HG03159 (cell line): ENCODE measurements around the gene CBARP.
"Not testable (repeated sequence)": the region's sequence is repeated elsewhere in the genome, so short reads cannot be mapped to it uniquely, and the experiment has no call there.

ENCODE experiments used
- ATAC-seq: cut with Tn5 transposase; IDR thresholded peaks from one replicate; pipeline ENCODE4 v1.9.1; 2021; ENCODE audit warnings: mild to moderate bottlenecking, moderate library complexity; ENCODE audit not compliant: unreplicated experiment

CBARP gene

DNA sequence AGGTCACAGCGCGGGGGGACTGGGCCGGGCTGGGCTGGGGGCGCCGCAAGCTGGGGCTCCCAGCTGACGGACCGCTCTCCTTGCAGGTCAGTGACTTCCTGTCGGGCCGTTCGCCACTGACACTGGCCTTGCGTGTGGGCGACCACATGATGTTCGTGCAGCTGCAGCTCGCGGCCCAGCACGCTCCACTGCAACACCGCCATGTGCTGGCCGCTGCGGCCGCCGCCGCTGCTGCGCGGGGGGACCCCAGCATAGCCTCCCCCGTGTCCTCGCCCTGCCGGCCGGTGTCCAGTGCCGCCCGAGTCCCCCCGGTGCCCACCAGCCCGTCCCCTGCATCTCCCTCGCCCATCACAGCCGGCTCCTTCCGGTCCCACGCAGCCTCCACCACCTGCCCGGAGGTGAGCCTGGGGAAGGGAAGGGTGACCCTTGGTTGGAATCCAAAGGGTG is 16.3 kb upstream of the CBARP start:
- ATAC-seq: no peak

GRCh38 chr19:1253514-1254080 is 15.8 kb upstream of the CBARP start:
- no peak for ATAC-seq

DNA sequence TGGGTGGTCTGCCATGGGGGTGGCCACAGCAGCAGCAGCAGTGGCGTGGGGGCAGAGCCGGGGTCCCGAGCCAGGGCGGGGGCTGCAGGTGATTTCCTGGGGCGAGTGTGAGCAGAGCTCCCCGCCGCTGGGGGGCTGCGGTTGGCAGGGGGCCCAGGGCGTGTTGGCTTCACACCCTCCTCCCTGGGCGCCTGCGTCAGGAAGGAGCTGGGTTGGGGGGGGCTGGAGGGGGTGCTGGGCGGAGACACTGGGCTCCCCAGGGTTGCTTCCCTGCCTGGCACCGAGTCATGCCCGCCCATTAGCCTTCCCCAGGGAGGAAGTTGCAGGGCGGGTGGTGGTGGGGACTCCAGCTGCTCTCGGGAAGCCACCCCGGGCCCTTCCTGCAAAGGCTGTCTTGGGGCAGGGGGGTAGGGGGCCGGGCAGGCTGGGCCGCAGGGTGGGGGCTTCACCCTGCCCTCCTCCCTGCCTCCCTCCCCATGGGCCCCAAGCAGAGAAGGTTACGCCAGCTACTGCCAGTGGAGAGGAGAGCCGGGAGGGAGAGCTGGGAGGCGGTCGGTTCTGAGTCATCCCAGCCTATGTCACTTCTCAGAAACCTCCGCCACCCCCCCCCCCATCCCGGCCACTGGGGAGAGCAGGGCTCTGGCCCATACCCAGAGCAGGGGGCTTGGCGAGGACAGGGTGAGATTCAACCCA is 15.2 kb upstream of the CBARP start:
- no peak for ATAC-seq

DNA sequence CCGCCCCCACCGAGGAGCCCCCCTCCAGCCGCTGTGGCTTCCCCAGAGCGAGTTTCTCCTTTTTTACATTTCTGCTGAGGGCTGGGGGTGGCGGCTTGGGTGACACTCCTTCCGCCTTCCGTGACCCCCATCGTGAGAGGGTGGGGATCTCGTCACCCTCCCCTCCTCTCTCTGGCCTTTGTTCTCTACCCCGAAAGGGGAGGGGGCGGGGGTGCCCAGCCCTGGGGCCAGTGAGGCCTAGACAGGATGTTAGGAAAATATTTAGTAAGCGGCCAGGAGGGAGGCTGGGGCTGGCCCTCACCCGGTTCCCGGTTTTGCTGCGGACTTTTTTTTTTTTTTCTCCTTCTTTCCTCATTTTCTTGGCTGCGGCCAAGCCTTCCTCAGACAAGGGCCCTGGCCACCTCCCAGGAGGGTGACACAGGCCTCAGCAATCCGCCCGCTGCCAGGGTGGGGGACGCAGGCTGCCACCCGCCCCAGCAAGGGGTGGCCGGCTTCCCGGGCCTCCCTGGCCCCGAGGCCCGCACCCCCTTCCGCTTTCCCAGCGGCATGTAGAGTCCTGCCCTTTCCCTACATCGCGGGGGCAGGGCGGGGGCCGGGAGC is 14.5 kb upstream of the CBARP start:
- ATAC-seq: no peak

DNA sequence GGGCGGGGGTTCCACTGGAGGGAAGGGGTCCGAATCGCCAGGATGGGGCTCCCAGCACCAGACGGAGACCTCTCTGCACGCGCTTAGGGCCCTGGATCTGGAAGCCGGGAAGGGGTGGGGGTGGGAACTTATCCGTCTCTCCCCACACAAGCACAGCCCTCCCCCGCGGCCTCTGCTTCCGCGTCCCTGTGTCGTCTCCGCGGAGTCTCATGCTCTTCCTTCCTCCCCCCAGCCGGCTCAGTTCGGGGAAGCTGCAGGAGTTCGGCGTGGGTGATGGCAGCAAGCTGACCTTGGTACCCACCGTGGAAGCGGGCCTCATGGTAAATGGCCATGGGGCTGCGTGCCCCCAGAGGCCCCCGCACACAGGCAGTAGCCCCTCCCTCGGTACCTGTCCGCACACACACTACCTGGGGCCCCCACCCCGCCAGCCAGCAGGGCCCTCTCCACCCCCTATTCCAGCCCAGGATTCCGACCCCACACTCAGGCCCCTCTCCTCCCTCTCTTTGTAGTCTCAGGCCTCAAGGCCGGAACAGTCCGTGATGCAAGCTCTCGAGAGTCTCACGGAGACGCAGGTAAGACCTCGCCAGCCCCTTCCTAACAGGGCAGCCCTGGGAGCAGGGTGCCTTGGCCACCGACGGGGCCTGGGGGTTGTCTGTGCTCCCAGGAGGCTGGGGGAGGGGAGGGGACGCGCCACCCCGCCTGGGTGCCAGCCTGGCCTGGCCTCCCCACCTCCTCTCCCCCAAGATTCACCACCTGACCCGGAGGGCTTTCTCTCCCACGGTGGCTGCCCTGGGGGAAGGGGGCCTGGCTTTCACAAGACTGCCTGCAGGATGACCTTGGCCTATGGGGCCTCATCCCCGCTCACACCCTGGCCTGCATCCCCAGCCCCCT is 13.8 kb upstream of the CBARP start:
- ATAC-seq: no peak

DNA sequence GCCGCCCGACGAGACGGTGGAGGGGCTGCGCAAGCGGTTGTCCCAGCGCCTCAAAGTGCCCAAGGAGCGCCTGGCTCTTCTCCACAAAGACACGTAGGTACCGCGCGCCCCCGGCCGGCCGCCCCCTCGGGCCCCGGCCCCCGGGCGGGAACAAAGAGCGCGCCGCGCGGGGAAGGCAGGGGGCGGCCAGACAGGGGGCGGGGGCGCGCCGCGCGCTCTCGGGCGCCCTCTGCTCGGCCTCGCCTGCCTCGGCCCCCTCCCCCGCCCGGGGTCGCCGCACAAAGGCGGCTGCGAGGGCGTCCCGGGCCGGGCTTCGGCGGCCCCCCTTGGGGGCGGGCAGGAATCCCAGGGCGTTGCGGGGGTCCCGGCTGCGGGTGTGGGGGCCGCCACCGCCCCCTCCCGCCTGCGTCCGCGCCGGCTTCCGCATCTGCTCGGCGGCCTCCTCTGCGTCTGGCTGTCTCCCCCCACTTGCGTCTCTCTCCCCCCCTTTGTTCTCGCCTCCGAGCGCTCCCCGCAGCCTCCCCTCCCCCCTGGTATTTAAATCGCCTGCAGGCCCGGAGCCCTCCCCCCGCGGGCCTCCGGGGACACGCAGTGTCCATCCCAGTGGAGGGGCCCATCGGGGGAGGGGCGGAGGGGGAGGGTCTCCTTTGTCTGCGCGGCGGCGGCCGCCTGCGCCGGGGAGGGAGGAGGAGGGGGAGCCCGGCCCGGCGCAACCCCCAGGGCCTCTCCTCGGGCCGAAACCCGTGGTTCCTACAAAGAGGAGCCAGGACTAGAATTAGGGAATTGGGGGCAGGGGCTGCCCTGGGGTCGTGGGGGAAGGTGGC is 12.8 kb upstream of the CBARP start:
- ATAC-seq: no peak

DNA sequence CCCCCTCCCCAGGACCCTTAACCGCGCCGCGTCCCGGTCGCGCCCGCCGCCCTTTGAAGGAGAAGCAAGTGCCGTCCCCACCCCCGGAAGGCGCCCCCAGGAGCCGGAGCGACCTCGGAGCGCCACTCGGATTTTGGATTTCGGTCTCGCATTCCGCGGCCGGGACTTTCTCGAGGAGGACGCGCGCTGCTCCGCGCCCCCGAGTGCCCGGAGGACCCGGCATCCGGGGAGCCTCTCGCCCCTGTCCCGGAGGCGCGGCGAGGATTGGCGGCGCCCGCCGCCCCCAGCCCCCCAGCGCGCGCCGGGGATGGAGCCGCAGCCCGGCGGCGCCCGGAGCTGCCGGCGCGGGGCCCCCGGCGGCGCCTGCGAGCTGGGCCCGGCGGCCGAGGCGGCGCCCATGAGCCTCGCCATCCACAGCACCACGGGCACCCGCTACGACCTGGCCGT is 12.2 kb upstream of the CBARP start:
- ATAC-seq: no peak

DNA sequence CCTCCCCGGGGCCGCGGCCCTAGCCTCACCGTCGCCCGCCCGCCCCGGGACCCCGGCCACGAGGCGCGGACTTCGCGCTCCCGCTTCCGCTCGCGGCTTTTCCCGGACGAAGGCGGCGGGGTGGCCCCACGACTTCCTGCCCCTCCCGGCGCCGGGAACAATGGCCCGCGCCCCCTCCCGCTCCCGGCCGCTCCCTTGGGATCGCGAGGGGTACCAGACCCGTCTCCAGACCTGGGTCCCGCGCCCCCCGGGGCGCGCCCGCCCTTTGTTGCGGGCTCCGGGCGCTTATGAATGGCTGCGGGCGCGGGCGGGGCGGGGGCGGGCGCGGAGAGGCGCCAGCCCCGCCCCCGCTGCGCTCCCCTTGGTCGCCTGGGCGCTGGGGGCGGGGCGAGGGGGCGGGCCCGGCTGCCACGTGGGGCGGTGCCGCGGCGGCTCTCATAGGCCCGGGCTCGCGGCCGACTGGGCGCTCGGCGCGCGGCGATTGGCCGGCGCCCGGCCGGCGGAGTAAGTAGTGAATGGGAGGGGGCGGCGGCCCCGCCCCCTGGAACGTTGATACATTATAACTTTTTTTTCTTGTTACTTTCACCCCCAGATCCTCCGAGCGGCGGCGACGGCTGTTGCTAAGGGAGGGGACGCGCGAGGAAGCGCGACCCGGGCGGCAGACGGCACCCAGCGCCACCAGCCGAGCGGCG is 11.6 kb upstream of the CBARP start:
- ATAC-seq: peak; percentile 47

- peak; percentile 23 for ATAC-seq
Measured at GRCh38 chr19:1248786-1249297, 11.0 kb upstream of the CBARP start.

DNA sequence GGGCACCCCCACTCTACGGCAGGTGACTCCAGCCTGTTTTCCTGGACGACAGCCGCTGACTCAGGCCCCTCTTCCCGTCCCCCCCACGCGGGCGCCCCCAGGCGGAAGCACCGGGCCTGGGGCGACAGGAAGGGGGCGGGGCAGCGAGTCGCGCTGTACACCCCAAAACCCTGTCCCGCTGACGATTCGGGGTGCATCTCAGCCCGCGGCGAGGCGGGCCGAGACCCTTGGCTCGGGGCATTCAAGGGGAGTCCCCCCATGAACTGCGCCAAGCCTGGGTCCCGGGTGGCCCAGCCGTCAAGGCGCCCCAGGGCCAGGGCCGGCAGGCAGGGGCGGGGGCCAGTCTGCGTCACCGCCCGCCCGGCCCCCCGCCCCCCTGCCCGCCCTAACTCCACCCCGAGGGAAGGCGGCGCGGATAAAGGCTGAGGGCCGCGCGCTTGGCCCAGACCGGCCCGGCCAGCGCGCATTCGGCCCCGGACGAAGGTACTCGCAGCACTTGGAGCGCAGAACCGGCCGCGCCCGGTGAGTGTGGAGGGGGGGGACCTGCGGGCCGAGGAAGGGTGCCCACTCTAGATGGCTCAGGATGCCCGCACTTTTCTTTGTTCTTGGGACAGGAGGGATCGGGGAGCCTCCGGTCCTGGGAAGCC is 10.5 kb upstream of the CBARP start, which contains the start of gene MIDN:
MIDN (plus strand) TSS at position 445 of the 647 bp plus-strand sequence. CDS start 1,714 bp downstream, outside the sequence.
- ATAC-seq: peak; percentile 17

DNA sequence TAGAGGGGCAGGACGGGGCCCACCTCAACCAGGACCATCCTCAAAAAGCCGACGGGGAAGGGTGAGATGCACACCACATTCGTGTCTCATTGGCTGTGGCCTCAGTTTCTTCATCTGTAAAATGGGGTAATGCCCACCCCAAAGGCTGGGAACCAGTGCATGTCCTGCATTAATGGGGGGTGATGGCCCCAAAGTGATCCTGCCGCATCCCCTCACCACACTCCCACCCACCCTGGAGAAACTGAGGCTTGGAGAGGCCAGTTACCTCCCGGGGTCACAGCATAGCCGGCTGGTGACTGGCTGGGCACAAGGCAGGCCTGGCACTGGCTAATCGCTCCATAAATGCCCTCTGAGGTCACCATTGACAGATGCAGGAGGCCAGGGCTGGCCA is 9.9 kb upstream of the CBARP start:
- ATAC-seq: no peak

DNA sequence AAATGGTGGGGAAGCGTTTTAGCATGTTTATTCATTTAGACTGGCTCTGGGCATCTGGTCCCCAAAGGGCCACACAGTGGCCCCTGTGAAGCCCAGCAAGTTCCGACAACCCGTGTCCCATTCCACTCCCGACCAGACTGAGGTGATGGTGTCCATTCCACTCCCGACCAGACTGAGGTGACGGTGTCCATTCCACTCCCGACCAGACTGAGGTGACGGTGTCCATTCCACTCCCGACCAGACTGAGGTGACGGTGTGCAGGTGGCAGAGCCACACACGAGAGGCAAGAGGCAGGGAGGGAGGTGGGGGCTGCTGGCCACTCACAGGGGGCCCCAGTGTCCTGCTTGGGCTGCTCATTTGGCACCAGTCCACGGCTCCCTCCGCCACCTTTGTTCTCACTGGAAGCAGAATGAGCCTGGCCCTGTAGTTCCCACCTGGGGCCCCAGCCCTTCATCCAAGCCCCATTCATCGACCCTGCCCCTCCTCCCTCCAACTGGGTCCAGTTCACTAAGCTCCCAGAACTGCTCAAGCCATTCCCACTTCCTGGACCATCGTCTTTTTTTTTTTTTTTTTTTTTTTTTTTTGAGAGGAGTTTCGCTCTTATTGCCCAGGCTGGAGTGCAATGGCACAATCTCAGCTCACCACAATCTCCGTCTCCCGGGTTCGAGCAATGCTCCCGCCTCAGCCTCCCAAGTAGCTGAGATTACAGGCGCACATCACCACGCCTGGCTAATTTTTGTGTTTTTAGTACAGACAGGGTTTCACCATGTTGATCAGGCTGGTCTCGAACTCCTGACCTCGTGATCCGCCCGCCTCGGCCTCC is 8.7 kb upstream of the CBARP start:
- not testable (repeated sequence) for ATAC-seq

- no peak for ATAC-seq
Measured at GRCh38 chr19:1245494-1246264, 7.9 kb upstream of the CBARP start.

DNA sequence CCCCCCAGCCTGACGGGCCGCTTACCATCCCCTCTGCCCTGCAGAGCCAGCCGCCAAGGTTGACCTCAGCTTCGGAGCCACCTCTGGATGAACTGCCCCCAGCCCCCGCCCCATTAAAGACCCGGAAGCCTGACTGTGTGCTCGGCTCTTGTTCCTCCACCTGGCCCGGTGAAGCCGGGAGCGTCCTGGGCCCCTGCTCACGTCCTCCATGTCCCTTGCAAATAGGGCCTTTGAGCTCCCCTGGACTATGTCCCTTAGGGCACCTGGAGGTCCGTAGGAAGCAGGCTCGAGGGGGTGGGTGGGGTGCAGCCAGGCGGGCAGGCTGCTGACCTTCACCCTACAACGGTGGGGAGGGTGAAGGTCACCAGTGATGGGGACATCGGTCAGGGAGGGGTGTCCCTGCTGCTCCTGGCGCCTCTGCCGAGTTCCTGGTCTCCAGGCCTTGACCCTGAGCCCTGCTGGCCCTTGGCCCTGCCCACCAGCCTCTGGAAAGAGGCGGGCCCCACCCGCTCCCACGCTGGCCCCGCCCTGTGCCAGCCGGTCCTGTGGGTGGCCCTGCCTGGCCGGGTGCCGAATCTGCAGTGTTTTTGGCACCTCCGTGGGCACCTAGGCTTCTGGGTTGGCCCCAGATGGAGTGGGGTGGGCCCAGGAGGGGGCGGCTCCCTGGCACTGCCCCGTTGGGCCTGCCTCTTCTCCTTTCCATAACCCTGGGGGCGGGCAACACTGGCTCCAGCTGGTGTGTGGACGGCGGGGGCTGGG is 7.1 kb upstream of the CBARP start:
- no peak for ATAC-seq

DNA sequence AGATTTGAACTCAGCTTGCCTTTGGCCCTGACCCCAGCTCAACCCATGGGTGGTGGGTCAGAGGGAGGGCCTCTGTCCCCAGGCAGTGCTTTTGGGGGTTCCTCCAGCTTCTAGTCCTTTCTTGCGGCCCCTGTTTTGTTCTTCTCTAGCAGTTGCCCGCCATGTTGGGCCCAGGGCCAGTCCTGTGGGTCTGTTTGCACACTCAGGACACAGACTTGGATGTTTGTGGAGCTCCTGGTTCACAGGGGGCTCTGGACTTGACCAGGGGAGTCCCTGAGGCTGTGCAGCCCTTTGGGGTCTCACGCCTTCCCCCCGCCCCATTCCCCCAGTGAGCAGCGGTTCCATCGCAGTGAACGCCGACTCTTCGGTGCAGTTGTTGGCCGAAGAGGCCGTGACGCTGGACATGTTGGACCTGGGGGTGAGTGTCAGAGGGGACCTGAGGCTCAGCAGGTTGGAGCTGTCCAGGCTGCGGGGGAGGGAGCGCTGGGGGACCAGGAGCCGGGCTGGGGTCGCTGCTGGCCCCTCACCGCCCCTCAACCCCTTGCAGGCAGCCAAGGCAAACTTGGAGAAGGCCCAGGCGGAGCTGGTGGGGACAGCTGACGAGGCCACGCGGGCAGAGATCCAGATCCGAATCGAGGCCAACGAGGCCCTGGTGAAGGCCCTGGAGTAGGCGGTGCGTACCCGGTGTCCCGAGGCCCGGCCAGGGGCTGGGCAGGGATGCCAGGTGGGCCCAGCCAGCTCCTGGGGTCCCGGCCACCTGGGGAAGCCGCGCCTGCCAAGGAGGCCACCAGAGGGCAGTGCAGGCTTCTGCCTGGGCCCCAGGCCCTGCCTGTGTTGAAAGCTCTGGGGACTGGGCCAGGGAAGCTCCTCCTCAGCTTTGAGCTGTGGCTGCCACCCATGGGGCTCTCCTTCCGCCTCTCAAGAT is 6.2 kb upstream of the CBARP start:
- no peak for ATAC-seq
